BJ (cell line): Measurements from ENCODE around the gene GNG4. TPM values are rescaled to one million over a fixed set of nuclear protein-coding genes. Genes with fewer than 3 reads are reported as not detected.

Source experiments
- CTCF ChIA-PET: fragments of 350-600 bp; formaldehyde crosslinking; extraction: SDS; loops from one replicate; lab custom pipeline; 2021; ENCODE audit warnings: antibody characterized with exemption, inconsistent platforms; lab: Yijun Ruan, JAX
- POLR2A ChIA-PET: fragments of 300-600 bp; sonication (Branson Sonifier 250); formaldehyde crosslinking; extraction: SDS; loops from one replicate; lab custom pipeline; 2021; ENCODE audit warnings: antibody characterized with exemption; lab: Charles Lee
- DNase-seq: peaks from one replicate; pipeline ENCODE4 v3.0.0-alpha.2; 2011; ENCODE audit warnings: low read depth
- H3K27me3 ChIP-seq: 2 replicates; pipeline ENCODE4 v1.6.0; 2011; ENCODE audit warnings: low read length; ENCODE audit not compliant: control insufficient read depth, insufficient read depth
- H3K36me3 ChIP-seq: 2 replicates; pipeline ENCODE4 v1.5.1; 2011; ENCODE audit warnings: low read length; ENCODE audit not compliant: control insufficient read depth, insufficient read depth
- H3K4me3 ChIP-seq: 2 replicates; pipeline ENCODE4 v1.5.1; 2011; ENCODE audit warnings: low read depth, mild to moderate bottlenecking, control low read depth, low read length
- CTCF ChIP-seq: IDR thresholded peaks from 2 replicates; pipeline ENCODE4 v1.5.1; 2011; ENCODE audit warnings: low read depth, mild to moderate bottlenecking, control low read depth, inconsistent platforms, low read length, moderate library complexity; ENCODE audit not compliant: insufficient read depth
- polyA plus RNA-seq: library from polyadenylated mRNA; depleted of rRNA; stranded (reverse); fragments of >200 nt; gene quantifications from 2 replicates; pipeline ENCODE4 v1.2.3, GENCODE V29; 2011

The GNG4 gene
- polyA plus RNA-seq, 1 experiment, result 0.09 TPM

GRCh38 chr1:235614442-235614954 is 35.1 kb downstream of the GNG4 start:
- no peak for DNase-seq
- H3K4me3 ChIP-seq, result no peak overlapping the region
- H3K36me3 ChIP-seq, result no peaks in the 10 kb centered on the region
- CTCF ChIA-PET, result interaction anchor here (1.5 to 1.7 kb wide), 3 partner anchors 13 to 17 kb away, joined by 5 to 11 read pairs (median 8); no protein-coding TSS in a partner anchor
- TF ChIP-seq CTCF, result no peak
- POLR2A ChIA-PET, result no interaction called here
- peaks cover 2% of the 10 kb centered on the region; the same call in 1 of the 2 replicates for H3K27me3 ChIP-seq

- H3K27me3 ChIP-seq, result peaks cover 2% of the 10 kb centered on the region
- no peak for DNase-seq
- ChIA-PET POLR2A (no interaction called here), CTCF (interaction anchor here (1.5 to 1.7 kb wide), 2 partner anchors 12 to 15 kb away, joined by 8 to 11 read pairs; no protein-coding TSS in a partner anchor)
- no peak overlapping the region for H3K4me3 ChIP-seq
- no peak for TF ChIP-seq CTCF
- H3K36me3 ChIP-seq, result no peaks in the 10 kb centered on the region
Measured at GRCh38 chr1:235613602-235614001, 36.0 kb downstream of the GNG4 start.

GRCh38 chr1:235612761-235613160 is 36.8 kb downstream of the GNG4 start:
- H3K4me3 ChIP-seq, result no peak overlapping the region
- CTCF ChIA-PET, result interaction anchor here (1.7 kb wide), 1 partner anchor 12 kb away, joined by 11 read pairs; no protein-coding TSS in a partner anchor
- no peak for DNase-seq
- POLR2A ChIA-PET, result no interaction called here
- peaks cover 2% of the 10 kb centered on the region for H3K27me3 ChIP-seq
- H3K36me3 ChIP-seq, result no peaks in the 10 kb centered on the region
- no peak for TF ChIP-seq CTCF

- no peak for DNase-seq
- no peak for TF ChIP-seq CTCF
- no peak overlapping the region for H3K4me3 ChIP-seq
- no peaks in the 10 kb centered on the region for H3K36me3 ChIP-seq
- CTCF ChIA-PET, result no interaction called here
- peaks cover 2% of the 10 kb centered on the region for H3K27me3 ChIP-seq
- POLR2A ChIA-PET, result no interaction called here
Measured at GRCh38 chr1:235610157-235610556, 39.4 kb downstream of the GNG4 start.

GRCh38 chr1:235608278-235608677 is 41.3 kb downstream of the GNG4 start:
- Histone ChIP-seq H3K36me3 (no peaks in the 10 kb centered on the region), H3K27me3 (peaks cover under 1% of the 10 kb centered on the region), H3K4me3 (no peak overlapping the region)
- no peak for DNase-seq
- ChIA-PET CTCF (interaction anchor here (0.8 to 1.2 kb wide), 3 partner anchors 7 to 12 kb away, joined by 3 to 5 read pairs (median 3); no protein-coding TSS in a partner anchor), POLR2A (no interaction called here)
- TF ChIP-seq CTCF, result no peak
